Measurements from ENCODE around the gene NUBP2. TPM values are rescaled to one million over a fixed set of nuclear protein-coding genes. Genes with fewer than 3 reads are reported as not detected.

NUBP2 gene
- total RNA-seq, 2 donors from 2014 or later = 61.1 to 61.5 TPM

- no peak for TF ChIP-seq CTCF (conservative IDR thresholded peaks at IDR 0.05)
- Histone ChIP-seq H3K36me3 (ENCODE audit: control insufficient read depth, insufficient read depth, low read length) (peaks cover 32% of the 10 kb centered on the region), H3K4me3 (ENCODE audit: low read length) (no peak overlapping the region), H3K27ac (ENCODE audit: low read depth, low read length) (no peak overlapping the region), H3K4me1 (ENCODE audit: control insufficient read depth, insufficient read depth, low read length) (no peaks in the 10 kb centered on the region), H3K9me3 (ENCODE audit: control insufficient read depth, low read length) (no peaks in the 10 kb centered on the region), H3K27me3 (ENCODE audit: control insufficient read depth, insufficient read depth, low read length, poor library complexity, severe bottlenecking) (no peaks in the 10 kb centered on the region), H3K9ac (ENCODE audit: extremely low read depth, low read length, poor library complexity, severe bottlenecking) (no peak overlapping the region)
- DNase-seq = no peak
- H3K4me1 Mint-ChIP-seq = no peaks in the 10 kb centered on the region
- peaks cover 36% of the 10 kb centered on the region for H3K36me3 Mint-ChIP-seq (ENCODE audit: low read depth)
- no peaks in the 10 kb centered on the region for H3K9me3 Mint-ChIP-seq
- no peaks in the 10 kb centered on the region for H3K27me3 Mint-ChIP-seq (ENCODE audit: insufficient read depth)
- WGBS, 2 experiments (ENCODE audit: insufficient coverage in 1 of 2, insufficient read length in 1 of 2) = 93 to 95% methylated on average over 8 to 12 of the region's 12 CpGs
- H3K27ac Mint-ChIP-seq = no peak overlapping the region
- no peak overlapping the region for H3K4me3 Mint-ChIP-seq
Observed at GRCh38 chr16:1754204-1754603, 28.6 kb upstream of the NUBP2 start.

DNA sequence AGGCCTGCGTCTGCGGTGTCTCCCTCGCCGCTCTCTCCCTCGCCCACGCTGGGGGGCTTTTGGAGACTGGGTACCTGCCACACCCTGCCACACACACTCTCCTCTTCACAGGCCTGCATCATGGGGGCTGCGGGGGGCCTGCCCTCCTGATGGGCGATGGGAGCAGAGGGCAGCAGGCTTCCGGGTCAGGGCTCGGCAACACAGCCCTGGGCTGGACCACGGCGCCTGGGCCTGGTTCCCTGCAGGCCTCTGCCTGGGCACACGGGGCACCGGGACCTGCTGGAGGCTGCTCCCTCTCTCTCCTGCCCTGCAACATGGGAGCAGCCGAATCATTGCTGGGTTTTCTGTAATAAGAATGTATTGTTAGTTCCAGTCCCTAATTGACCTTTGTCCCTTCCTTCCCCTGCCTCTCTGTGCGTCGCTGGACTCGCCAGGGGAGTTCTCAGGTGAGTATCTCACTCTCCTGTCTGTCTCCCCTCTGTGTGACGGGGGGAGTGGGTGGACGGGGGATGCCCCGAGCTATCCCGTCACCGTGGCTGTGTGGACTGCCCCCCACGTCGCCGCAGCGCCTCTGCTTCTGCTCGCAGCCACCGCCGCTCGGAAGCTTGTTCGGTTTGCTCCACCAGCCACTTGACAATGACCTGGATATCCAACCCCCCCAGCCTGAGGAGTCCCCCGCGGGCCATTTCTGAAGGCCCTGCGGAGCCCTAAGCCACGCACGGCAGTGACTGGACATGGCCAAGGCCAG, 24.9 kb upstream of the NUBP2 start:
- Mint-ChIP-seq H3K27ac (no peak overlapping the region), H3K36me3 (ENCODE audit: low read depth) (peaks cover 24% of the 10 kb centered on the region), H3K9me3 (no peaks in the 10 kb centered on the region), H3K27me3 (ENCODE audit: insufficient read depth) (no peaks in the 10 kb centered on the region), H3K4me3 (no peak overlapping the region), H3K4me1 (no peaks in the 10 kb centered on the region)
- WGBS, 2 experiments (ENCODE audit: insufficient coverage in 1 of 2, insufficient read length in 1 of 2) = 93 to 94% methylated on average over 10 to 36 of the region's 37 CpGs
- H3K4me3 ChIP-seq (ENCODE audit: low read length) = no peak overlapping the region
- H3K9ac ChIP-seq (ENCODE audit: extremely low read depth, low read length, poor library complexity, severe bottlenecking) = no peak overlapping the region
- H3K4me1 ChIP-seq (ENCODE audit: control insufficient read depth, insufficient read depth, low read length) = no peaks in the 10 kb centered on the region
- H3K9me3 ChIP-seq (ENCODE audit: control insufficient read depth, low read length) = no peaks in the 10 kb centered on the region
- H3K27me3 ChIP-seq (ENCODE audit: control insufficient read depth, insufficient read depth, low read length, poor library complexity, severe bottlenecking) = no peaks in the 10 kb centered on the region
- TF ChIP-seq CTCF (conservative IDR thresholded peaks at IDR 0.05) = no peak
- DNase-seq = no peak
- peaks cover 15% of the 10 kb centered on the region for H3K36me3 ChIP-seq (ENCODE audit: control insufficient read depth, insufficient read depth, low read length)
- no peak overlapping the region for H3K27ac ChIP-seq (ENCODE audit: low read depth, low read length)

DNA sequence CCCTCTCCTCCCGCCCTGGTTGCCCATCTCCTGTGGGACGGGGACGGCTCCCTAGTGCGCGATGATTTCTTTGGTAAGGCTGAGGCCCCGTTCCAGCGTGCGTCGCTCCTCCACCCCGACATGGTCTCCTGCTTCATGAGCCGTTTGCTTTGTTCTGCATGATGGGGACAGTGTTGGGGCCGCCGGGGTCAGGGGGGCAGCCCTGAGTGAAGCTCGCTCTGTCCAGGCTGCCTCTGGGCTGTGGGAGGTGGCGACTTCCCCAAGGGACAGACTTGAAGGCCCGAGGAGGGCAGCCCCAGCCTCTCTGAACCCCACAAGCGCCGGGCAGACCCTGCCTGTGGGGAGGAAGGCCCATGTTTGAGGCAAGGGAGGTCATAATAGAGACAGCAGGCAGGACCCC, 23.8 kb upstream of the NUBP2 start:
- H3K27me3 ChIP-seq (ENCODE audit: control insufficient read depth, insufficient read depth, low read length, poor library complexity, severe bottlenecking) = no peaks in the 10 kb centered on the region
- DNase-seq = no peak
- no peaks in the 10 kb centered on the region for H3K9me3 ChIP-seq (ENCODE audit: control insufficient read depth, low read length)
- no peak overlapping the region for H3K27ac ChIP-seq (ENCODE audit: low read depth, low read length)
- WGBS, 2 experiments (ENCODE audit: insufficient coverage in 1 of 2, insufficient read length in 1 of 2) = 94 to 95% methylated on average over 13 to 18 of the region's 18 CpGs
- peak overlapping the region; percentile 17 for H3K27ac Mint-ChIP-seq
- H3K36me3 Mint-ChIP-seq (ENCODE audit: low read depth) = peaks cover 21% of the 10 kb centered on the region
- H3K4me3 ChIP-seq (ENCODE audit: low read length) = no peak overlapping the region
- H3K9ac ChIP-seq (ENCODE audit: extremely low read depth, low read length, poor library complexity, severe bottlenecking) = no peak overlapping the region
- no peaks in the 10 kb centered on the region for H3K9me3 Mint-ChIP-seq
- no peaks in the 10 kb centered on the region for H3K27me3 Mint-ChIP-seq (ENCODE audit: insufficient read depth)
- peaks cover 13% of the 10 kb centered on the region for H3K36me3 ChIP-seq (ENCODE audit: control insufficient read depth, insufficient read depth, low read length)
- H3K4me3 Mint-ChIP-seq = no peak overlapping the region
- no peaks in the 10 kb centered on the region for H3K4me1 ChIP-seq (ENCODE audit: control insufficient read depth, insufficient read depth, low read length)
- no peaks in the 10 kb centered on the region for H3K4me1 Mint-ChIP-seq
- no peak for TF ChIP-seq CTCF (conservative IDR thresholded peaks at IDR 0.05)
